Measurements from ENCODE around the gene MMP2.

DNA sequence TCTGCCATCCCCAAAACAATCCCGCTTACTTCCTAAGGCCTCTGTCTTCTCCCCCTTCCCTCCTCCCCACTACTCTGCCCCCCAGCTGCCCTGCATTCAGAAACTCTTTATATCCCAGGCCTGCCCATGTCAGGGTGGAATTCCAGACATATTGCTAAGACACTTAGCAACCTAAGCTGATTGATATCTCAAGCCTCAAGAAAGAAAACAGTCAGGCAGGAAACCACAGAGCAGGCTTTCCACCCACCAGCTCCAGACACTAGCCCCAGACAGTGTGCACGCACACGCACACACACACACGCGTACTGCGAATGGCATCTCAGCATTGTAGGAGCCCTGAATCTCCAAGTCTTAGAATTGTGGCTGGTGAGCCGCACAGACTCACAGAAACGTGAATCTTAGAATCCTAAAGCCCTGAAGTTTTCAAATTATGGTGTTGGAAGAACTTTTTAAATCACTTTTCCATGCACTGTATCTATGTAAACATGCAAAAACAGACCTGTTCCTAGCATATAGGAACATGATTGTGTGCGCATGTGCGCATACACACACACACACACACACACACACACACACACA, 21.0 kb downstream of the MMP2 start:
- TF ChIP-seq, protein P1, sequence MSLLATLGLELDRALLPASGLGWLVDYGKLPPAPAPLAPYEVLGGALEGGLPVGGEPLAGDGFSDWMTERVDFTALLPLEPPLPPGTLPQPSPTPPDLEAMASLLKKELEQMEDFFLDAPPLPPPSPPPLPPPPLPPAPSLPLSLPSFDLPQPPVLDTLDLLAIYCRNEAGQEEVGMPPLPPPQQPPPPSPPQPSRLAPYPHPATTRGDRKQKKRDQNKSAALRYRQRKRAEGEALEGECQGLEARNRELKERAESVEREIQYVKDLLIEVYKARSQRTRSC (CRISPR knock-in tag; IDR thresholded peaks at IDR 0.05; ENCODE audit: low read depth), result no peak
- TF ChIP-seq, protein P2, sequence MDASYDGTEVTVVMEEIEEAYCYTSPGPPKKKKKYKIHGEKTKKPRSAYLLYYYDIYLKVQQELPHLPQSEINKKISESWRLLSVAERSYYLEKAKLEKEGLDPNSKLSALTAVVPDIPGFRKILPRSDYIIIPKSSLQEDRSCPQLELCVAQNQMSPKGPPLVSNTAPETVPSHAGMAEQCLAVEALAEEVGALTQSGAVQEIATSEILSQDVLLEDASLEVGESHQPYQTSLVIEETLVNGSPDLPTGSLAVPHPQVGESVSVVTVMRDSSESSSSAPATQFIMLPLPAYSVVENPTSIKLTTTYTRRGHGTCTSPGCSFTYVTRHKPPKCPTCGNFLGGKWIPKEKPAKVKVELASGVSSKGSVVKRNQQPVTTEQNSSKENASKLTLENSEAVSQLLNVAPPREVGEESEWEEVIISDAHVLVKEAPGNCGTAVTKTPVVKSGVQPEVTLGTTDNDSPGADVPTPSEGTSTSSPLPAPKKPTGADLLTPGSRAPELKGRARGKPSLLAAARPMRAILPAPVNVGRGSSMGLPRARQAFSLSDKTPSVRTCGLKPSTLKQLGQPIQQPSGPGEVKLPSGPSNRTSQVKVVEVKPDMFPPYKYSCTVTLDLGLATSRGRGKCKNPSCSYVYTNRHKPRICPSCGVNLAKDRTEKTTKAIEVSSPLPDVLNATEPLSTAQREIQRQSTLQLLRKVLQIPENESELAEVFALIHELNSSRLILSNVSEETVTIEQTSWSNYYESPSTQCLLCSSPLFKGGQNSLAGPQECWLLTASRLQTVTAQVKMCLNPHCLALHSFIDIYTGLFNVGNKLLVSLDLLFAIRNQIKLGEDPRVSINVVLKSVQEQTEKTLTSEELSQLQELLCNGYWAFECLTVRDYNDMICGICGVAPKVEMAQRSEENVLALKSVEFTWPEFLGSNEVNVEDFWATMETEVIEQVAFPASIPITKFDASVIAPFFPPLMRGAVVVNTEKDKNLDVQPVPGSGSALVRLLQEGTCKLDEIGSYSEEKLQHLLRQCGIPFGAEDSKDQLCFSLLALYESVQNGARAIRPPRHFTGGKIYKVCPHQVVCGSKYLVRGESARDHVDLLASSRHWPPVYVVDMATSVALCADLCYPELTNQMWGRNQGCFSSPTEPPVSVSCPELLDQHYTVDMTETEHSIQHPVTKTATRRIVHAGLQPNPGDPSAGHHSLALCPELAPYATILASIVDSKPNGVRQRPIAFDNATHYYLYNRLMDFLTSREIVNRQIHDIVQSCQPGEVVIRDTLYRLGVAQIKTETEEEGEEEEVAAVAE (CRISPR knock-in tag; IDR thresholded peaks at IDR 0.05; ENCODE audit: borderline replicate concordance), result no peak
- TF ChIP-seq HNRNPUL1 (IDR thresholded peaks at IDR 0.05; ENCODE audit: low read depth, low read length) (no peak), RELA (CRISPR knock-in tag; IDR thresholded peaks at IDR 0.05) (no peak), GTF2F1 (IDR thresholded peaks at IDR 0.05; ENCODE audit: low read length) (no peak), MXI1 (IDR thresholded peaks at IDR 0.05; ENCODE audit: borderline replicate concordance, low read depth, low read length) (no peak), ZNF138 (CRISPR knock-in tag; IDR thresholded peaks at IDR 0.05; ENCODE audit: low read depth) (no peak), NCOA2 (CRISPR knock-in tag; IDR thresholded peaks at IDR 0.05) (no peak)

Measured in HepG2 (cell line).